GM23338 (cell line): Measurements from ENCODE around the gene TBL1XR1. TPM values are rescaled to one million over a fixed set of nuclear protein-coding genes. Genes with fewer than 3 reads are reported as not detected.

Experiments used
- ATAC-seq: fragments of 200-7000 bp; cut with Tn5 transposase; 3 replicates; pipeline ENCODE4 v1.9.1; 2020
- DNase-seq: peaks from one replicate; pipeline ENCODE4 v3.0.0-alpha.2; 2015; ENCODE audit warnings: low spot score
- H2AFZ ChIP-seq: fragments of 200-600 bp; sonication (generic); 2 replicates; pipeline ENCODE4 v1.8.0; 2016; ENCODE audit warnings: antibody characterized with exemption, mild to moderate bottlenecking, moderate library complexity
- H3F3A ChIP-seq: fragments of 200-600 bp; sonication (generic); replicated peaks from 2 replicates; pipeline ENCODE4 v1.8.0; 2017; ENCODE audit warnings: antibody characterized with exemption, mixed run types, low read depth
- H3K27ac ChIP-seq: fragments of 200-600 bp; sonication (generic); 2 replicates; pipeline ENCODE4 v1.6.1; 2016; ENCODE audit warnings: low read depth
- H3K27me3 ChIP-seq: fragments of 200-600 bp; sonication (generic); 2 replicates; pipeline ENCODE4 v1.8.0; 2016; ENCODE audit warnings: mild to moderate bottlenecking, mixed run types, moderate library complexity; ENCODE audit not compliant: insufficient read depth
- H3K36me3 ChIP-seq: fragments of 200-600 bp; sonication (generic); 2 replicates; pipeline ENCODE4 v1.8.0; 2016; ENCODE audit warnings: mild to moderate bottlenecking; ENCODE audit not compliant: insufficient read depth
- H3K4me1 ChIP-seq: fragments of 200-600 bp; sonication (generic); 2 replicates; pipeline ENCODE4 v1.8.0; 2016; ENCODE audit warnings: mild to moderate bottlenecking, moderate library complexity; ENCODE audit not compliant: insufficient read depth
- H3K4me2 ChIP-seq: fragments of 200-600 bp; sonication (generic); 2 replicates; pipeline ENCODE4 v1.7.1; 2017; ENCODE audit warnings: mixed run types
- H3K4me3 ChIP-seq: fragments of 200-600 bp; sonication (generic); 2 replicates; pipeline ENCODE4 v1.6.1; 2016; ENCODE audit warnings: mixed run types
- H3K79me2 ChIP-seq: fragments of 200-600 bp; sonication (generic); replicated peaks from 2 replicates; pipeline ENCODE4 v1.8.0; 2017; ENCODE audit warnings: mild to moderate bottlenecking; ENCODE audit not compliant: insufficient read depth
- H3K9me2 ChIP-seq: fragments of 200-600 bp; sonication (generic); 2 replicates; pipeline ENCODE4 v1.8.0; 2017; ENCODE audit not compliant: insufficient read depth
- H4K20me1 ChIP-seq: fragments of 200-600 bp; sonication (generic); replicated peaks from 2 replicates; pipeline ENCODE4 v1.8.0; 2017; ENCODE audit warnings: mild to moderate bottlenecking; ENCODE audit not compliant: insufficient read depth
- H3K27ac Mint-ChIP-seq: 2 replicates; pipeline ENCODE4 v1.8.0; 2020; ENCODE audit warnings: inconsistent platforms, mild to moderate bottlenecking, moderate library complexity, mixed read lengths
- H3K27me3 Mint-ChIP-seq: 3 replicates; pipeline ENCODE4 v1.8.0; 2022; ENCODE audit warnings: low read depth, mild to moderate bottlenecking, moderate library complexity, mixed read lengths, inconsistent platforms; ENCODE audit not compliant: insufficient read depth, poor library complexity
- H3K36me3 Mint-ChIP-seq: 3 replicates; pipeline ENCODE4 v1.8.0; 2021; ENCODE audit warnings: low read depth, mild to moderate bottlenecking, inconsistent platforms, moderate library complexity, mixed read lengths
- H3K4me1 Mint-ChIP-seq: 3 replicates; pipeline ENCODE4 v1.8.0; 2020; ENCODE audit warnings: mild to moderate bottlenecking, inconsistent platforms, mixed read lengths
- H3K4me3 Mint-ChIP-seq: 3 replicates; pipeline ENCODE4 v1.8.0; 2021; ENCODE audit warnings: moderate library complexity, mild to moderate bottlenecking, inconsistent platforms, mixed read lengths
- H3K9me3 Mint-ChIP-seq: 3 replicates; pipeline ENCODE4 v1.8.0; 2020; ENCODE audit warnings: moderate library complexity, mild to moderate bottlenecking, inconsistent platforms, mixed read lengths
- CREB1 ChIP-seq: fragments of 250-450 bp; sonication (Bioruptor Pico); IDR thresholded peaks from 2 replicates; pipeline ENCODE4 v1.5.0; 2020; ENCODE audit warnings: low read depth, mild to moderate bottlenecking, moderate library complexity
- ETS1 ChIP-seq: IDR thresholded peaks from 2 replicates; pipeline ENCODE4 v1.6.1; 2016; ENCODE audit warnings: antibody characterized with exemption
- EZH2 ChIP-seq: fragments of 200-600 bp; sonication (generic); IDR thresholded peaks from one replicate; pipeline ENCODE4 v1.8.0; 2017; ENCODE audit warnings: antibody characterized with exemption, mild to moderate bottlenecking, low read depth; ENCODE audit not compliant: unreplicated experiment
- EZH2phosphoT487 ChIP-seq: fragments of 200-600 bp; sonication (generic); IDR thresholded peaks from one replicate; pipeline ENCODE4 v1.8.1; 2018; ENCODE audit warnings: antibody characterized with exemption; ENCODE audit not compliant: unreplicated experiment
- JUNB ChIP-seq: IDR thresholded peaks from one replicate; pipeline ENCODE4 v1.6.1; 2016; ENCODE audit warnings: antibody characterized with exemption; ENCODE audit not compliant: unreplicated experiment
- NANOG ChIP-seq: IDR thresholded peaks from 2 replicates; pipeline ENCODE4 v1.6.1; 2016; ENCODE audit warnings: antibody characterized with exemption, borderline replicate concordance
- POLR2AphosphoS5 ChIP-seq: IDR thresholded peaks from 2 replicates; pipeline ENCODE4 v1.6.1; 2016; ENCODE audit warnings: antibody characterized with exemption, low read depth
- STAT1 ChIP-seq: IDR thresholded peaks from one replicate; pipeline ENCODE4 v1.6.1; 2016; ENCODE audit warnings: antibody characterized with exemption; ENCODE audit not compliant: unreplicated experiment
- ZNF114 ChIP-seq: fragments of 250-450 bp; sonication (Bioruptor Pico); IDR thresholded peaks from 2 replicates; pipeline ENCODE4 v1.5.0; 2020; ENCODE audit warnings: mild to moderate bottlenecking, moderate library complexity
- ZNF331 ChIP-seq: fragments of 250-450 bp; sonication (Bioruptor Pico); IDR thresholded peaks from 2 replicates; pipeline ENCODE4 v1.5.0; 2020; ENCODE audit warnings: low read depth, mild to moderate bottlenecking, moderate library complexity
- polyA plus RNA-seq: library from polyadenylated mRNA; unstranded; fragments of >200 nt; fragmentation: Nextera tagmentation; extraction: Ambion mirVana; gene quantifications from 2 replicates; pipeline ENCODE4 v1.2.1, GENCODE V29; 2016
- total RNA-seq: library from RNA; depleted of rRNA; stranded (reverse); fragments of >200 nt; shearing (Covaris generic); gene quantifications from 2 replicates; pipeline ENCODE4 v1.2.3, GENCODE V29; 2014
- TF ChIP-seq, protein P1 (sequence below): IDR thresholded peaks from one replicate; pipeline ENCODE4 v1.6.1; 2018; ENCODE audit warnings: antibody characterized with exemption; ENCODE audit not compliant: unreplicated experiment
- TF ChIP-seq, protein P2 (sequence below): fragments of 250-450 bp; sonication (Bioruptor Pico); IDR thresholded peaks from 2 replicates; pipeline ENCODE4 v1.5.0; 2020; ENCODE audit warnings: mild to moderate bottlenecking, moderate library complexity
- TF ChIP-seq, protein P3 (sequence below), 2 experiments: fragments of 200-600 bp in 1 of 2; sonication (generic) in 1 of 2; conservative IDR thresholded peaks; 2 replicates each; pipeline versions ENCODE4 v1.5.1 to v1.6.1; 2016 to 2017; ENCODE audit warnings: antibody characterized with exemption in 2 of 2, low read depth in 2 of 2, mild to moderate bottlenecking in 2 of 2, moderate library complexity in 1 of 2

TBL1XR1 gene
- total and polyA plus RNA-seq, 2 experiments from 2014 or later, result 49.6 to 122 TPM

DNA sequence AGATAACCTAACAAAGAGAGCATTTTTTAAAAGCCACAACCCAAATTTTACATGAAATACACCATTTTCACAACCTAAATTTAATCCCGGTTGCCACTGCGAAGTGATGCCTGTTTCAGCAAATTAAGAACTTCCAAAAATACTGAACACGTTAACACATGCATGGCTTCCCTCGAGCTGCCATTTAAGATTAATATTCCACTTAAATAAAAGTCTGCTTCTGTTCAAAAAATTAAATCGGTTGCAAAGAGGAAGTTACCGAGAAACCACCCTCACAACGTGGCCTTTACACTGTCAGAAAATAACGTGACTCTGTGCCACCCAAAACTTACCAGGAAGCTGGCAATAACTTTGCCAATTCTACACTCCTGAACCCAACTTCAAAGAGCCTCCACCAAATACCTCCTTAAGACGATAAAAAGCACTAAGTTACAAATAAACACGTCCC is 1.2 kb downstream of the TBL1XR1 start:
- no peak for ATAC-seq
- H3K4me1 Mint-ChIP-seq, result peaks cover 52% of the 10 kb centered on the region
- peaks cover 28% of the 10 kb centered on the region for H3K36me3 Mint-ChIP-seq
- H2AFZ ChIP-seq, result no peak overlapping the region
- H3K4me3 ChIP-seq, result peak overlapping the region; percentile 91
- H3K27ac Mint-ChIP-seq, result peak overlapping the region; percentile 99
- peak overlapping the region; percentile 86 for H3K4me2 ChIP-seq
- H4K20me1 ChIP-seq, result peaks cover 36% of the 10 kb centered on the region
- 0 out of 2 replicates have a peak, but pooled peaks cover 6% of the 10 kb centered on the region for H3F3A ChIP-seq
- peak overlapping the region; percentile 95 for H3K4me3 Mint-ChIP-seq
- DNase-seq, result no peak
- peaks cover 48% of the 10 kb centered on the region for H3K4me1 ChIP-seq
- peaks cover 17% of the 10 kb centered on the region for H3K27me3 Mint-ChIP-seq
- H3K27ac ChIP-seq, result peak overlapping the region; percentile 100
- H3K79me2 ChIP-seq, result peaks cover 55% of the 10 kb centered on the region
- H3K36me3 ChIP-seq, result no peaks in the 10 kb centered on the region
- no peaks in the 10 kb centered on the region for H3K27me3 ChIP-seq
- H3K9me2 ChIP-seq, result no peaks in the 10 kb centered on the region
- TF ChIP-seq, protein P1, sequence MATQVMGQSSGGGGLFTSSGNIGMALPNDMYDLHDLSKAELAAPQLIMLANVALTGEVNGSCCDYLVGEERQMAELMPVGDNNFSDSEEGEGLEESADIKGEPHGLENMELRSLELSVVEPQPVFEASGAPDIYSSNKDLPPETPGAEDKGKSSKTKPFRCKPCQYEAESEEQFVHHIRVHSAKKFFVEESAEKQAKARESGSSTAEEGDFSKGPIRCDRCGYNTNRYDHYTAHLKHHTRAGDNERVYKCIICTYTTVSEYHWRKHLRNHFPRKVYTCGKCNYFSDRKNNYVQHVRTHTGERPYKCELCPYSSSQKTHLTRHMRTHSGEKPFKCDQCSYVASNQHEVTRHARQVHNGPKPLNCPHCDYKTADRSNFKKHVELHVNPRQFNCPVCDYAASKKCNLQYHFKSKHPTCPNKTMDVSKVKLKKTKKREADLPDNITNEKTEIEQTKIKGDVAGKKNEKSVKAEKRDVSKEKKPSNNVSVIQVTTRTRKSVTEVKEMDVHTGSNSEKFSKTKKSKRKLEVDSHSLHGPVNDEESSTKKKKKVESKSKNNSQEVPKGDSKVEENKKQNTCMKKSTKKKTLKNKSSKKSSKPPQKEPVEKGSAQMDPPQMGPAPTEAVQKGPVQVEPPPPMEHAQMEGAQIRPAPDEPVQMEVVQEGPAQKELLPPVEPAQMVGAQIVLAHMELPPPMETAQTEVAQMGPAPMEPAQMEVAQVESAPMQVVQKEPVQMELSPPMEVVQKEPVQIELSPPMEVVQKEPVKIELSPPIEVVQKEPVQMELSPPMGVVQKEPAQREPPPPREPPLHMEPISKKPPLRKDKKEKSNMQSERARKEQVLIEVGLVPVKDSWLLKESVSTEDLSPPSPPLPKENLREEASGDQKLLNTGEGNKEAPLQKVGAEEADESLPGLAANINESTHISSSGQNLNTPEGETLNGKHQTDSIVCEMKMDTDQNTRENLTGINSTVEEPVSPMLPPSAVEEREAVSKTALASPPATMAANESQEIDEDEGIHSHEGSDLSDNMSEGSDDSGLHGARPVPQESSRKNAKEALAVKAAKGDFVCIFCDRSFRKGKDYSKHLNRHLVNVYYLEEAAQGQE, result no peak
- TF ChIP-seq POLR2AphosphoS5 (no peak), NANOG (no peak), EZH2phosphoT487 (no peak), ZNF331 (CRISPR knock-in tag) (no peak), ETS1 (no peak), ZNF114 (CRISPR knock-in tag) (no peak), EZH2 (no peak), JUNB (no peak), STAT1 (no peak), CREB1 (CRISPR knock-in tag) (no peak)
- TF ChIP-seq, protein P2, sequence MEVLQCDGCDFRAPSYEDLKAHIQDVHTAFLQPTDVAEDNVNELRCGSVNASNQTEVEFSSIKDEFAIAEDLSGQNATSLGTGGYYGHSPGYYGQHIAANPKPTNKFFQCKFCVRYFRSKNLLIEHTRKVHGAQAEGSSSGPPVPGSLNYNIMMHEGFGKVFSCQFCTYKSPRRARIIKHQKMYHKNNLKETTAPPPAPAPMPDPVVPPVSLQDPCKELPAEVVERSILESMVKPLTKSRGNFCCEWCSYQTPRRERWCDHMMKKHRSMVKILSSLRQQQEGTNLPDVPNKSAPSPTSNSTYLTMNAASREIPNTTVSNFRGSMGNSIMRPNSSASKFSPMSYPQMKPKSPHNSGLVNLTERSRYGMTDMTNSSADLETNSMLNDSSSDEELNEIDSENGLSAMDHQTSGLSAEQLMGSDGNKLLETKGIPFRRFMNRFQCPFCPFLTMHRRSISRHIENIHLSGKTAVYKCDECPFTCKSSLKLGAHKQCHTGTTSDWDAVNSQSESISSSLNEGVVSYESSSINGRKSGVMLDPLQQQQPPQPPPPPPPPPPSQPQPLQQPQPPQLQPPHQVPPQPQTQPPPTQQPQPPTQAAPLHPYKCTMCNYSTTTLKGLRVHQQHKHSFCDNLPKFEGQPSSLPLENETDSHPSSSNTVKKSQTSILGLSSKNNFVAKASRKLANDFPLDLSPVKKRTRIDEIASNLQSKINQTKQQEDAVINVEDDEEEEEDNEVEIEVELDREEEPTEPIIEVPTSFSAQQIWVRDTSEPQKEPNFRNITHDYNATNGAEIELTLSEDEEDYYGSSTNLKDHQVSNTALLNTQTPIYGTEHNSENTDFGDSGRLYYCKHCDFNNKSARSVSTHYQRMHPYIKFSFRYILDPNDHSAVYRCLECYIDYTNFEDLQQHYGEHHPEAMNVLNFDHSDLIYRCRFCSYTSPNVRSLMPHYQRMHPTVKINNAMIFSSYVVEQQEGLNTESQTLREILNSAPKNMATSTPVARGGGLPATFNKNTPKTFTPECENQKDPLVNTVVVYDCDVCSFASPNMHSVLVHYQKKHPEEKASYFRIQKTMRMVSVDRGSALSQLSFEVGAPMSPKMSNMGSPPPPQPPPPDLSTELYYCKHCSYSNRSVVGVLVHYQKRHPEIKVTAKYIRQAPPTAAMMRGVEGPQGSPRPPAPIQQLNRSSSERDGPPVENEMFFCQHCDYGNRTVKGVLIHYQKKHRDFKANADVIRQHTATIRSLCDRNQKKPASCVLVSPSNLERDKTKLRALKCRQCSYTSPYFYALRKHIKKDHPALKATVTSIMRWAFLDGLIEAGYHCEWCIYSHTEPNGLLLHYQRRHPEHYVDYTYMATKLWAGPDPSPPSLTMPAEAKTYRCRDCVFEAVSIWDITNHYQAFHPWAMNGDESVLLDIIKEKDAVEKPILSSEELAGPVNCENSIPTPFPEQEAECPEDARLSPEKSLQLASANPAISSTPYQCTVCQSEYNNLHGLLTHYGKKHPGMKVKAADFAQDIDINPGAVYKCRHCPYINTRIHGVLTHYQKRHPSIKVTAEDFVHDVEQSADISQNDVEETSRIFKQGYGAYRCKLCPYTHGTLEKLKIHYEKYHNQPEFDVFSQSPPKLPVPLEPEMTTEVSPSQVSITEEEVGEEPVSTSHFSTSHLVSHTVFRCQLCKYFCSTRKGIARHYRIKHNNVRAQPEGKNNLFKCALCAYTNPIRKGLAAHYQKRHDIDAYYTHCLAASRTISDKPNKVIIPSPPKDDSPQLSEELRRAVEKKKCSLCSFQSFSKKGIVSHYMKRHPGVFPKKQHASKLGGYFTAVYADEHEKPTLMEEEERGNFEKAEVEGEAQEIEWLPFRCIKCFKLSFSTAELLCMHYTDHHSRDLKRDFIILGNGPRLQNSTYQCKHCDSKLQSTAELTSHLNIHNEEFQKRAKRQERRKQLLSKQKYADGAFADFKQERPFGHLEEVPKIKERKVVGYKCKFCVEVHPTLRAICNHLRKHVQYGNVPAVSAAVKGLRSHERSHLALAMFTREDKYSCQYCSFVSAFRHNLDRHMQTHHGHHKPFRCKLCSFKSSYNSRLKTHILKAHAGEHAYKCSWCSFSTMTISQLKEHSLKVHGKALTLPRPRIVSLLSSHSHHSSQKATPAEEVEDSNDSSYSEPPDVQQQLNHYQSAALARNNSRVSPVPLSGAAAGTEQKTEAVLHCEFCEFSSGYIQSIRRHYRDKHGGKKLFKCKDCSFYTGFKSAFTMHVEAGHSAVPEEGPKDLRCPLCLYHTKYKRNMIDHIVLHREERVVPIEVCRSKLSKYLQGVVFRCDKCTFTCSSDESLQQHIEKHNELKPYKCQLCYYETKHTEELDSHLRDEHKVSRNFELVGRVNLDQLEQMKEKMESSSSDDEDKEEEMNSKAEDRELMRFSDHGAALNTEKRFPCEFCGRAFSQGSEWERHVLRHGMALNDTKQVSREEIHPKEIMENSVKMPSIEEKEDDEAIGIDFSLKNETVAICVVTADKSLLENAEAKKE (CRISPR knock-in tag), result no peak
- TF ChIP-seq, protein P3, sequence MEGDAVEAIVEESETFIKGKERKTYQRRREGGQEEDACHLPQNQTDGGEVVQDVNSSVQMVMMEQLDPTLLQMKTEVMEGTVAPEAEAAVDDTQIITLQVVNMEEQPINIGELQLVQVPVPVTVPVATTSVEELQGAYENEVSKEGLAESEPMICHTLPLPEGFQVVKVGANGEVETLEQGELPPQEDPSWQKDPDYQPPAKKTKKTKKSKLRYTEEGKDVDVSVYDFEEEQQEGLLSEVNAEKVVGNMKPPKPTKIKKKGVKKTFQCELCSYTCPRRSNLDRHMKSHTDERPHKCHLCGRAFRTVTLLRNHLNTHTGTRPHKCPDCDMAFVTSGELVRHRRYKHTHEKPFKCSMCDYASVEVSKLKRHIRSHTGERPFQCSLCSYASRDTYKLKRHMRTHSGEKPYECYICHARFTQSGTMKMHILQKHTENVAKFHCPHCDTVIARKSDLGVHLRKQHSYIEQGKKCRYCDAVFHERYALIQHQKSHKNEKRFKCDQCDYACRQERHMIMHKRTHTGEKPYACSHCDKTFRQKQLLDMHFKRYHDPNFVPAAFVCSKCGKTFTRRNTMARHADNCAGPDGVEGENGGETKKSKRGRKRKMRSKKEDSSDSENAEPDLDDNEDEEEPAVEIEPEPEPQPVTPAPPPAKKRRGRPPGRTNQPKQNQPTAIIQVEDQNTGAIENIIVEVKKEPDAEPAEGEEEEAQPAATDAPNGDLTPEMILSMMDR (conservative IDR thresholded peaks at IDR 0.05; ENCODE audit: low read depth in 2 of 2), result no peak
- H3K9me3 Mint-ChIP-seq, result no peaks in the 10 kb centered on the region
